NCI-H2029 treated with DMSO at 0.1 percent for 48 hours (cell line): ENCODE measurements around the gene TPCN1.

Source experiments
- DNase-seq: peaks from one replicate; lab custom pipeline; 2025; lab: John Stamatoyannopoulos, UW

The TPCN1 gene

GRCh38 chr12:113341535-113341934, 120.3 kb downstream of the TPCN1 start:
- DNase-seq = no peak

GRCh38 chr12:113345318-113345717, 124.1 kb downstream of the TPCN1 start:
- no peak for DNase-seq

GRCh38 chr12:113346353-113346752, 125.1 kb downstream of the TPCN1 start:
- DNase-seq = no peak

GRCh38 chr12:113347107-113347506, 125.8 kb downstream of the TPCN1 start:
- DNase-seq = no peak

GRCh38 chr12:113347892-113348291, 126.6 kb downstream of the TPCN1 start:
- DNase-seq = no peak
